HG03571 (cell line): ENCODE data around the gene DCAF12.

Experiments
- ATAC-seq: cut with Tn5 transposase; IDR thresholded peaks from one replicate; pipeline ENCODE4 v1.9.1; 2021; ENCODE audit not compliant: unreplicated experiment

DCAF12 gene

GRCh38 chr9:34125681-34126206 is 754 bp downstream of the DCAF12 start:
- ATAC-seq = no peak

GRCh38 chr9:34124926-34125325 is 1.6 kb downstream of the DCAF12 start:
- ATAC-seq = no peak

DNA sequence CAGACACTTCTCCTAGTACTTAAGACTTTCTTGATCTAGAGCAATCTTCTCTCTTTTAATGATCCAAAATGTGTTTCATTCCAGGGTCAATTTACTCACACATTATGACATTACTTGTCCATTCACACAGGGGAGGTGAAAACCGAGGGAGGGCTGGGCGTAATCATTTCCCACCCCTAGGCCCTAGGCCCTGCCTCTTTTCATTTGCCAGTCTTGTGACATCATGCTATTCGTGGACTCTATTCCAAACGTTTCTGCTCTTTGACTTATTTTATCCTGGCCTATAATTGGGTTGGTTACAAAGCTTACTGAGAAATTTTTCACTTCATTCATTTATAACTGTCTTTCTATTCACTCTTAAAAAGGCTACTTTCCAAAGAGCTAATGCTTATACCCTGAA is 2.4 kb downstream of the DCAF12 start:
- no peak for ATAC-seq

- no peak for ATAC-seq
Measured at GRCh38 chr9:34123682-34124081, 2.8 kb downstream of the DCAF12 start.

DNA sequence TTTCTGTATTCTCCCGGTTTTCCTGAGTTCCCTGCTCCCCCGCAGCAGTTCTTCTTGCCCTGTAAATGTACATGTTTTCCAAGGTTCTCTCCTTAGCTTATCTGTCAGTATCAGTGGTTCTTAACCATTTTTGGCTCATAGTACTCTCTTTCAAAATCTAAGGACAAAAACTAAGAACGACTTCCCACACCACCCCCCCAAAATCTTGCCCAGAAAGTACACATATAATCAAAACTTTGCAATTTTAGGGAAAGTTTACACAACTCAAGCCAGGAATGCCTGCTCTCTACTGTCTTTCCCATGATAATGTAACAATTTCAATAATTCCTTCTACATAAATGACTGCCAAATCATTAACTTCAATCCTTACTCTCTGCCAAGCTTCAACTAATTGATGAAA is 4.5 kb downstream of the DCAF12 start:
- no peak for ATAC-seq

DNA sequence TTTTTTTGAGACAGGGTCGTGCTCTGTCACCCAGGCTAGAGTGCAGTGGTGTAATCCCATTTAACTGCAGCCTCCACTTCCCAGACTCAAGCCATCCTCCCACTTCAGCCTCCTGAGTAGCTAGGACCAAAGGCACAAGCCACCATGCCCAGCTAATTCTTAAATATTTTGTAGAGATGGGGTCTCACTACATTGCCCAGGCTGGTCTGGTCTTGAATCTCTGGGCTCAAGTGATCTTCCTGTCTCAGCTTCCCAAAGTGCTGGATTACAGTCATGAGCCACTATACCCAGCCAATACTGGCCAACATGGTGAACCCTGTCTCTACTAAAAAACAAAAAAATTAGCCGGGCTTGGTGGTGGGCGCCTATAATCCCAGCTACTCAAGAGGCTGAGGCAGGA is 6.8 kb downstream of the DCAF12 start:
- ATAC-seq = no peak

DNA sequence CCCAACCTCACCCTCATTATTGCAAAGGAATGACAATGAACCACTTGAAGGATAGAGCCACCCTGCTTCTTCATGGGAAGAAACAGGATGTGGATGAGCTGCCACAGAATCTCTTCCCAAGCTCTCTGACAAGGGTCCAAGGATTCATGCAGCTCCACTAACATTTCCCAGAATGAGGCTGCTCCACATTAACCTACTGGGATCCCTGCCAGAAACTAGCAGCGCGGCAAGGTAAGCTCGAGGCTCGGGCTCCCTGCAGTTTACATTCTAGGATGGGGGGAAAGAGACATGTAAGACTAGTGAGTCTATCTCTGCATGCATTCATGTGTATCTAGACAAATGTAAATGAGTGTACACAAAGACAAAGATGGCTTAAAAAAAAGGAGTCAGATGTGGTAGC is 12.1 kb downstream of the DCAF12 start:
- ATAC-seq = no peak

- no peak for ATAC-seq
Measured at GRCh38 chr9:34106110-34106509, 20.4 kb downstream of the DCAF12 start.

- ATAC-seq = no peak
Measured at GRCh38 chr9:34102796-34103195, 23.7 kb downstream of the DCAF12 start.

DNA sequence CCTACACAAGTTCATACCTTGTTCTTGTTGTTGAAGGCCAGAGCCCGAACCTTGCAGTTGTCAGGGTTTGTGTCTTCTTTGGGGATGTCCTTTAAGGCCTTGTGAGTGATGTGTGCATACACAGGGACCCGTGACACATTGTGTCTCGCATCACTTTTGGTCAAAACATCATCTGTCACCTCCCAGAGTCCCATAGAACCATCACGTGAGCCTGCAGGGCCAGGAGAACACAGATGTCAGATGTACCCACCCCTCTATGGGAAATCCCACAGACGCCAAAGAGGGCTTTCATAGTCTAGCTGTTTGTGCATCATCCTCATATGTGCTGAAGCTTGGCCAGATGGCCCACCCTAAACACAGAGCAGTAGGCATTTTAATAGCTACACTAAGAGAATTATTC is 28.2 kb downstream of the DCAF12 start:
- no peak for ATAC-seq

GRCh38 chr9:34097865-34098264 is 28.6 kb downstream of the DCAF12 start:
- no peak for ATAC-seq

GRCh38 chr9:34096751-34097150 is 29.7 kb downstream of the DCAF12 start:
- ATAC-seq = no peak

- no peak for ATAC-seq
Measured at GRCh38 chr9:34093578-34093977, 32.9 kb downstream of the DCAF12 start.

DNA sequence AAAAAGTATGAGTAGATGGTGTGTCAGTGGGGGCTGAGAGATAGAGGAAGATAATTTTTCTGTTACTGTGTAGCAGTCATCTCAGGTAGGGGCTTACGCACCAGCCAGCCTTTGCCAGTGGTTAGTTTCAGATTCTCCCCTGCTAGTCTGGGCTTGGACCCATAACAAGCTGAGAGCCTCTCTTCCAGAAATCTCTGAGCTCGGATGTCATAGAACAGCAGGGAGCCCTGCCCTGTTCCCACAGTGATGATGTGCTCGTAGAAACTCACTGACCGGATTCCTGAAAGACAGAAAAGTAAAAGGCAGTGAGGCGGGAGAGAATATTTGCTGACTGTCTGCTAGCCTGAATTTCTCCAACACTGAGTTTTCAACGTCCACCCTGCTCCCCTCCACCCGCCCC is 37.2 kb downstream of the DCAF12 start:
- no peak for ATAC-seq

- no peak for ATAC-seq
Measured at GRCh38 chr9:34087370-34087769, 39.1 kb downstream of the DCAF12 start.

DNA sequence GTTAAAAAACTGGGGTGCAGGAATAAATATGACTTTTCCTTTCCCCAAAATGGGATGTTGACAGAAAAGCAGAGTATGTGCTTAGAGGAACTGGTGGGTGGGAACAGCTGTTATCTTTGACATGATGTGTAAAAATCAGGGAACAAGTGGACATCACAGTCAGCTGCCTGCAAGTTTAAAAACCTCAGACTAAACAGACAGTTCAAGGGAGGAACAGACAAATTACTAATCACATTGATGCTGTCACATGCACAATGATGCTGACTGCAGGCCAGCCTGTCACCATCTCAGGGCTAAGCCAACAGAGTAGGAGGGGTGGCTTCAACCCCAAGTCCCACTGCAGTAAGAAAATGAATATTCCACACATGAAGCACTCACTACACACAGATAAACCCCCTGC is 39.6 kb downstream of the DCAF12 start:
- no peak for ATAC-seq

DNA sequence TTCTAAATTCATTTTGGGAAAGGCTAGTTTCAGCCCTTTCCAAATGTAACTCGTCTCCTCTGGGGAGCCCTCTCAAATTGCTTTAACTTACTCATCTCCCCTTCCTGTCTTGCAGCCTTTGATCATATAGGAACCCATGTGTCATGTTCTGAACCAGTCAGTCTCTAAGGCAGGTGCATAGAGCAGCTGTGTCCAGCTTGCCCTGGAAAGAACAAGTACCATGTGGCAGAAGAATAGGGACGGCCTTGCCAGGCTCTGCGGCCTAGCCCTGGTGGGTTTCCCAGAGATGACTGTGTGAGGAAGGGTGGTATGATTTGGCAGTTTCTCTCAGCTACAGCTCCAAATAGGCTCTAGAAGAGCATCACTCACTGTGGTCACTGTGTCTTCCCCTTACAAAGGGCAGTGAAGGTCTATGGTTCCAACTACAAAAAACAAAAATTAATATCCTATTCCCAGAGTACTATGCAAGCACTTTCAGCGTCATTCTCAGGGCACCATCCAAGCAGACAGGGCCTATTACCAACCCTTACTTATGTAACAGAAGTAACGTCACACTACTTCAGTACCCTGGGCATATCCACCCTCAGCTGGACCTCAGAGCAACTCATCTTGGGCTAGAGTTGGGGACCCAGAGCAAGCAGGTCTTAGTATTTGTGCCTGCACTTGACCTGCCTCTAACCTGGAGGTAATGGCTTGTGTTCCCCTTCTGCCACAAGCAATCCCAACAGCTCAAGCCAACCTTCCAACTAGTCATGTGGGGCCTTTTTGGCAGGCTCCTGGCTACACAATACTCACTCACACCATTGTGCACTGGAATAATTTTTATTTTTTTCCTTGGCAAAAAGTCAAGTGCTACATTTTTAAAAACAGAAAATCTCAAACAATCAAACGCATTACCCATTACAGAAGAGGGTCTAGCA is 40.7 kb downstream of the DCAF12 start:
- no peak for ATAC-seq

- ATAC-seq = no peak
Measured at GRCh38 chr9:34084562-34084961, 41.9 kb downstream of the DCAF12 start.

GRCh38 chr9:34079181-34079580 is 47.3 kb downstream of the DCAF12 start:
- ATAC-seq = no peak

GRCh38 chr9:34072868-34073590 is 53.5 kb downstream of the DCAF12 start:
- ATAC-seq = no peak

DNA sequence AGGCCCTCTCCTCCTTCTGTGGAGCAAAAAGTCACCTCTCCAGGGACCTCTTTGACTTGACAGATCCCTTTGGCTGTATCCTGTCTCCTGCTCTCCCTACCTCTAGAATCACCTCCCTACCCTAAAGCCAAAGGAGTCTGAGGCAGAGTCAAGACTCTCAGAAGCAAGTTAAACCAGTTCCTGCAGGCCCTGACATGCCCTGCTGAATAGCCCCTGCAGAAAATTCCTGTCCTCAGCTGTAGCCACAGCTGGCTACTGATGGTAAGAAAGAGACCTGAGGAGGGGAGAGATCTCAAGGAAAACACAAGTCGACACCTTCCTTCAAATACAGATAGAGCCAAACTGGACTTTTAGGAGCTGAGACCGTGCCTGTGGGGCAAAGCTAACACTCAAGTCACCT is 54.1 kb downstream of the DCAF12 start:
- ATAC-seq = no peak
